GM23248 (cell line): ENCODE data around the gene SLC10A2. TPM values are rescaled to one million over a fixed set of nuclear protein-coding genes. Genes with fewer than 3 reads are reported as not detected.
"Not testable (repeated sequence)": the region's sequence is repeated elsewhere in the genome, so short reads cannot be mapped to it uniquely, and the experiment has no call there.

Experiments used
- DNase-seq: peaks from one replicate; pipeline ENCODE4 v3.0.0-alpha.2; 2015
- H2AFZ ChIP-seq: fragments of 200-600 bp; sonication (generic); 2 replicates; pipeline ENCODE4 v1.6.1; 2016; ENCODE audit warnings: antibody characterized with exemption
- H3F3A ChIP-seq: fragments of 200-600 bp; sonication (generic); 2 replicates; pipeline ENCODE4 v1.6.1; 2016; ENCODE audit warnings: mild to moderate bottlenecking, antibody characterized with exemption, mixed run types; ENCODE audit not compliant: insufficient read depth
- H3K27ac ChIP-seq: fragments of 200-600 bp; sonication (generic); 2 replicates; pipeline ENCODE4 v1.5.1; 2016; ENCODE audit warnings: mild to moderate bottlenecking
- H3K27me3 ChIP-seq: fragments of 200-600 bp; sonication (generic); replicated peaks from 2 replicates; pipeline ENCODE4 v1.6.1; 2016; ENCODE audit warnings: mild to moderate bottlenecking; ENCODE audit not compliant: insufficient read depth
- H3K36me3 ChIP-seq: fragments of 200-600 bp; sonication (generic); 2 replicates; pipeline ENCODE4 v1.6.1; 2016; ENCODE audit warnings: low read depth, mild to moderate bottlenecking
- H3K4me1 ChIP-seq: fragments of 200-600 bp; sonication (generic); 2 replicates; pipeline ENCODE4 v1.6.1; 2016; ENCODE audit warnings: mild to moderate bottlenecking; ENCODE audit not compliant: insufficient read depth
- H3K4me2 ChIP-seq: fragments of 200-600 bp; sonication (generic); one replicate; pipeline ENCODE4 v1.6.1; 2016; ENCODE audit warnings: mild to moderate bottlenecking; ENCODE audit not compliant: unreplicated experiment
- H3K4me3 ChIP-seq: fragments of 200-600 bp; sonication (generic); 2 replicates; pipeline ENCODE4 v1.5.1; 2016; ENCODE audit warnings: mild to moderate bottlenecking
- H3K79me2 ChIP-seq: fragments of 200-600 bp; sonication (generic); 2 replicates; pipeline ENCODE4 v1.6.1; 2016; ENCODE audit warnings: mild to moderate bottlenecking; ENCODE audit not compliant: insufficient read depth
- H3K9ac ChIP-seq: fragments of 200-600 bp; sonication (generic); 2 replicates; pipeline ENCODE4 v1.6.1; 2016; ENCODE audit warnings: mild to moderate bottlenecking
- H3K9me2 ChIP-seq: fragments of 200-600 bp; sonication (generic); 2 replicates; pipeline ENCODE4 v1.6.1; 2016; ENCODE audit warnings: mixed run types, mild to moderate bottlenecking, moderate library complexity; ENCODE audit not compliant: insufficient read depth
- H3K9me3 ChIP-seq: fragments of 200-600 bp; sonication (generic); one replicate; pipeline ENCODE4 v1.6.1; 2017; ENCODE audit warnings: low read depth
- H4K20me1 ChIP-seq: fragments of 200-600 bp; sonication (generic); 2 replicates; pipeline ENCODE4 v1.6.0; 2016; ENCODE audit not compliant: insufficient read depth
- EZH2 ChIP-seq: fragments of 200-600 bp; sonication (generic); IDR thresholded peaks from 2 replicates; pipeline ENCODE4 v1.6.1; 2018; ENCODE audit warnings: antibody characterized with exemption, mild to moderate bottlenecking; ENCODE audit not compliant: insufficient read depth, poor library complexity, severe bottlenecking
- EZH2phosphoT487 ChIP-seq: fragments of 200-600 bp; sonication (generic); IDR thresholded peaks from 2 replicates; pipeline ENCODE4 v1.6.1; 2018; ENCODE audit warnings: antibody characterized with exemption, moderate library complexity, mild to moderate bottlenecking, low read depth; ENCODE audit not compliant: insufficient read depth
- WGBS, 2 experiments: methylation state at CpG; one replicate each; pipeline ENCODE4 v1.1.6; 2015 to 2017; ENCODE audit warnings: low lambda C conversion rate in 2 of 2, low coverage in 1 of 2; ENCODE audit errors: missing lambda C conversion rate in 2 of 2; 5-methylcytosine and 5-hydroxymethylcytosine counted together
- in situ Hi-C: fragments of 300-500 bp; cut with MboI; formaldehyde crosslinking; loops from 2 replicates; pipeline ENCODE4 v1.15.0; 2020
- polyA plus RNA-seq: library from polyadenylated mRNA; unstranded; fragments of >200 nt; fragmentation: Nextera tagmentation; extraction: Ambion mirVana; gene quantifications from 2 replicates; pipeline ENCODE4 v1.2.1, GENCODE V29; 2016
- total RNA-seq: library from RNA; depleted of rRNA; stranded (reverse); fragments of >200 nt; shearing (Covaris generic); gene quantifications from 2 replicates; pipeline ENCODE4 v1.2.3, GENCODE V29; 2014; rRNA removed

The SLC10A2 gene, protein sequence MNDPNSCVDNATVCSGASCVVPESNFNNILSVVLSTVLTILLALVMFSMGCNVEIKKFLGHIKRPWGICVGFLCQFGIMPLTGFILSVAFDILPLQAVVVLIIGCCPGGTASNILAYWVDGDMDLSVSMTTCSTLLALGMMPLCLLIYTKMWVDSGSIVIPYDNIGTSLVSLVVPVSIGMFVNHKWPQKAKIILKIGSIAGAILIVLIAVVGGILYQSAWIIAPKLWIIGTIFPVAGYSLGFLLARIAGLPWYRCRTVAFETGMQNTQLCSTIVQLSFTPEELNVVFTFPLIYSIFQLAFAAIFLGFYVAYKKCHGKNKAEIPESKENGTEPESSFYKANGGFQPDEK
- total RNA-seq (not detected in 2 replicates), polyA plus RNA-seq (not detected in 2 replicates)

DNA sequence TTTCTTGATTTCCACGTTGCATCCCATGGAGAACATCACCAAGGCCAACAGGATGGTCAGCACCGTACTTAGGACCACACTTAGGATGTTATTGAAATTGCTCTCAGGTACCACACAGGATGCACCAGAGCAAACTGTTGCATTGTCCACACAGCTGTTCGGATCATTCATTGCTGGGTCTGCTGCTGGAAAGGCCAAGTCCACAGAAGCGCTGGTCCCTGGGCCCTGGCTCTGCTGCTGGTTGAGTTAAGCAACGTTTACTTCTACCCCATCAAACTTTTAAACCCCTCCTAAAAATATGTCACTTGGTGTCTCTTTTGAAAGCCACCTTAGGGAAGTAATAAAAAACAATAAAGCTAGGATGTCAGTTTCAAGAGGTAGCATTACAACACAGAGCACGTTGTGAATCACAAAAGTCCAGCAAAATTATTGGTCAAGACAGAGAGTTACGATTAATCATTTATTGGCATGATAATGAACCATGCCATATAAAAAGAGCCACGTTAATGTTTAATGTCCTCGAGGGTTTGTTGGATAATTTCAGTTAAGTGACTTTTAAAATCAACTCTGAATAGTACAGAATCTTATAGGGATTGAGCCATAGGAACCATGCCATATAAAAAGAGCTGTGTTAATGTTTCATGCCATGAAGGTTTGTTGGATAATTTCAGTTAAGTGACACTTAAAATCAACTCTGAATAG lies at the start of gene SLC10A2:
Gene SLC10A2, minus strand, starts transcription at position 339 of the 702 bp plus-strand sequence. Its CDS starts 168 bp downstream, at position 171.
- no peak for TF ChIP-seq EZH2phosphoT487
- TF ChIP-seq EZH2, result no peak
- Histone ChIP-seq H2AFZ (no peak within 1 kb of the TSS), H3K4me2 (no peak within 1 kb of the TSS), H3K27ac (no peak within 1 kb of the TSS), H3K9me2 (no peaks in the 10 kb centered on the region), H3F3A (no peaks in the 10 kb centered on the region), H3K4me3 (no peak within 1 kb of the TSS), H3K27me3 (no peaks in the 10 kb centered on the region), H3K79me2 (no peaks in the 10 kb centered on the region), H3K9ac (no peak within 1 kb of the TSS), H4K20me1 (no peaks in the 10 kb centered on the region), H3K36me3 (no peaks in the 10 kb centered on the region), H3K9me3 (no peaks in the 10 kb centered on the region), H3K4me1 (no peaks in the 10 kb centered on the region)
- 13 to 15% methylated on average over 9 of the region's 9 CpGs for WGBS, 2 experiments
- DNase-seq, result no peak
- in situ Hi-C loops, result no loop called here

DNA sequence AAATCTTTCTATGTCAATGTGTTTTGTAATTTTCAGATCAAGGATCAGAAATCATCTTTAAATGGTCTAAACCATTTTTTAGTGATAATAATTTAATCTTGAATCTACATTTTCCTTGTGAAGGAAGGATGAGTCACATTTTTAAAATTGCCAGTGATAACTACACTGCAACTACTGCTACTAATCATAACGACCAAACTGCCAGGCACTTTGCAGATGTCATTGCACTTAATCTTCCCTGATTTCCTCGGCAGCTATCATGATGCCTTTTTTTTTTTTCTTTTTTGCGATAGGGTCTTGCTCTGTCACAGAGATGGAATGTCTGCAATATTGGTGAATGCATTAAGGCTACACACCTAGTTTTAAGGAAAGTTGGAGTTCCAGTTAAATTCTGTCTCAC lies 41.4 kb upstream of the SLC10A2 start:
- TF ChIP-seq EZH2phosphoT487 (no peak), EZH2 (no peak)
- DNase-seq, result no peak
- Histone ChIP-seq H3K36me3 (no peaks in the 10 kb centered on the region), H3K4me3 (no peak overlapping the region), H3K9me3 (no peaks in the 10 kb centered on the region), H3K4me2 (no peak overlapping the region), H3F3A (no peaks in the 10 kb centered on the region), H3K27ac (no peak overlapping the region), H3K79me2 (no peaks in the 10 kb centered on the region), H3K9me2 (no peaks in the 10 kb centered on the region), H3K9ac (no peak overlapping the region), H4K20me1 (no peaks in the 10 kb centered on the region), H2AFZ (no peak overlapping the region), H3K4me1 (no peaks in the 10 kb centered on the region), H3K27me3 (no peaks in the 10 kb centered on the region)
- in situ Hi-C loops, result no loop called here
- 18 to 20% methylated on average over 3 of the region's 3 CpGs for whole genome bisulfite sequencing, 2 experiments

DNA sequence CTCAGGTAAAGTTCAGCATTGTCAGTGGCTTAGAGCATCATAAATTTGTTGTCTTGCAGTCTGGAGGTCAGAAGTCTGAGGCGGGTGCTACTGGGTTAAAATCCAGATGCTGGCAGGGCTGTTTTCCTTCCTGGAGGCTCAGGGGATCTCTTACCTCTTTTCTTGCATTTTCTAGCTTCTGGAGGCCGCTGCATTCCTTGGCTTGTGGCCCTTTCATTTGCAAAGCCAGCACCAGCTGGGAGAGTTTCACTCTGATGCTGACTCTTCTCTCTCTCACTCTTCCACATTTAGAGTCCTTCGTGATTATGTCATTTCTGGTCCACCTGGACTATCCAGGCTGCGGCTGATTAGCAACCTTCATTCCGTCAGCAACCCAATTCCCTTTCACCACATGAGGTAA lies 38.1 kb upstream of the SLC10A2 start:
- no peak overlapping the region for H3K27ac ChIP-seq
- H3K4me3 ChIP-seq, result no peak overlapping the region
- in situ Hi-C loops, result no loop called here
- no peaks in the 10 kb centered on the region for H3K79me2 ChIP-seq
- H3K4me2 ChIP-seq, result no peak overlapping the region
- H3K9ac ChIP-seq, result no peak overlapping the region
- no peaks in the 10 kb centered on the region for H3K27me3 ChIP-seq
- no peaks in the 10 kb centered on the region for H3K36me3 ChIP-seq
- no peaks in the 10 kb centered on the region for H3F3A ChIP-seq
- H3K9me3 ChIP-seq, result no peaks in the 10 kb centered on the region
- no peaks in the 10 kb centered on the region for H3K4me1 ChIP-seq
- no peaks in the 10 kb centered on the region for H4K20me1 ChIP-seq
- WGBS, 2 experiments, result 14 to 18% methylated on average over 5 of the region's 5 CpGs
- no peaks in the 10 kb centered on the region for H3K9me2 ChIP-seq
- TF ChIP-seq EZH2phosphoT487 (no peak), EZH2 (no peak)
- no peak overlapping the region for H2AFZ ChIP-seq
- DNase-seq, result no peak

DNA sequence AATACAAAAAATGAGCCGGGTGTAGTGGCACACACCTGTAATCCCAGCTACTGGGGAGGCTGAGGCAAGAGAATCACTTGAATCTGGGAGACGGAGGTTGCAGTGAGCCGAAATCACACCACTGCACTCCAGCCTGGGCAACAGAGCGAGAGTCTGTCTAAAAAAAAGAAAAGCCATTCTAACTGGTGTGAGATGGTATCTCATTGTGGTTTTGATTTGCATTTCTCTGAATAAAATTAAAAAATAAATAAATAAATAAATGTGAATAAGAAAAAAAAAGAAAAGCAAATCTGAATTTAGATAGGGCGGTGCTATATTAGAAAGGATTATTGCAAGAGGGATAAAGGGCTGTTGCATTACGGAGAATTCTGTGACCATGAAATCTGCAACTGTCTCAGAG lies 37.2 kb upstream of the SLC10A2 start:
- H4K20me1 ChIP-seq, H3K9ac ChIP-seq, H2AFZ ChIP-seq, H3K79me2 ChIP-seq, H3K4me1 ChIP-seq, H3K9me2 ChIP-seq, H3K4me2 ChIP-seq, H3K27ac ChIP-seq, H3K9me3 ChIP-seq, in situ Hi-C loops, H3K27me3 ChIP-seq, H3K36me3 ChIP-seq, H3K4me3 ChIP-seq, H3F3A ChIP-seq, DNase-seq: not testable (repeated sequence)
- 31 to 45% methylated on average over 6 of the region's 6 CpGs for WGBS, 2 experiments
